ENCODE results near the gene DZIP1L. TPM values are rescaled to one million over a fixed set of nuclear protein-coding genes. Genes with fewer than 3 reads are reported as not detected.

DZIP1L gene
- total and polyA plus RNA-seq, 2 donors (not counting 3 experiments of a cell fraction or from before 2014, with no cell fraction given) = 3.0 to 17.9 TPM

GRCh38 chr3:138023754-138024153, 91.7 kb downstream of the DZIP1L start:
- no TSS peak for BruUV-seq (replicated peaks)
- DNase-seq (ENCODE audit: low read depth, low spot score) = no peak
- Histone ChIP-seq H3K79me2 (ENCODE audit: control insufficient read depth, insufficient read depth, low read length) (no peaks in the 10 kb centered on the region), H3K4me1 (ENCODE audit: control insufficient read depth, extremely low read depth, insufficient read depth, low read length) (no peaks in the 10 kb centered on the region), H2AFZ (ENCODE audit: low read depth, low read length) (no peak overlapping the region), H3K27me3 (ENCODE audit: control insufficient read depth in 2 of 2, insufficient read depth in 2 of 2, low read length in 2 of 2) (no peaks in the 10 kb centered on the region), H3K9me3 (replicated peaks; ENCODE audit: control insufficient read depth, insufficient read depth, low read length) (no peaks in the 10 kb centered on the region), H3K36me3 (ENCODE audit: control insufficient read depth in 2 of 2, extremely low read depth in 1 of 2, insufficient read depth in 2 of 2, low read length in 2 of 2) (no peaks in the 10 kb centered on the region), H3K4me3 (replicated peaks in 1 of 3; ENCODE audit: insufficient read depth in 1 of 3, low read depth in 1 of 3, low read length in 3 of 3) (no peak overlapping the region), H3K9me1 (replicated peaks; ENCODE audit: control insufficient read depth, extremely low read depth, insufficient read depth, low read length) (no peaks in the 10 kb centered on the region), H3K4me2 (ENCODE audit: insufficient read depth, low read length) (no peak overlapping the region), H3K9ac (replicated peaks; ENCODE audit: extremely low read depth, insufficient read depth, low read length) (no peak overlapping the region), H4K20me1 (replicated peaks; ENCODE audit: control insufficient read depth, extremely low read depth, insufficient read depth, low read length) (no peaks in the 10 kb centered on the region), H3K27ac (ENCODE audit: insufficient read depth, low read depth, low read length) (no peak overlapping the region)
- intact Hi-C loops (cut with micrococcal nuclease) = no loop called here
- POLR2A ChIA-PET = no interaction called here
- dilution Hi-C loops (cut with MboI; ENCODE audit: extremely low pct_ligation_motif_present, low sequenced_read_pairs) = no loop called here
- TF ChIP-seq POLR2A (IDR thresholded peaks at IDR 0.05; ENCODE audit: low read depth, low read length) (no peak), POLR2AphosphoS5 (IDR thresholded peaks at IDR 0.05; ENCODE audit: insufficient read depth, low read depth, low read length) (no peak), FOS (IDR thresholded peaks at IDR 0.05; ENCODE audit: borderline replicate concordance, insufficient read depth, low read length) (no peak), CTCF (IDR thresholded peaks at IDR 0.05; ENCODE audit: extremely low read depth in 1 of 2, insufficient read depth in 1 of 2, low read depth in 1 of 2, low read length in 2 of 2) (no peak), GATA2 (IDR thresholded peaks at IDR 0.05; ENCODE audit: insufficient read depth, insufficient read length, low read depth, low read length) (no peak), EZH2 (IDR thresholded peaks at IDR 0.05; ENCODE audit: borderline replicate concordance, low read depth, low read length, severe bottlenecking) (no peak), JUN (IDR thresholded peaks at IDR 0.05; ENCODE audit: borderline replicate concordance, insufficient read depth, insufficient read length, low read depth) (no peak), MYC (IDR thresholded peaks at IDR 0.05; ENCODE audit: low read depth, low read length) (no peak), MAX (IDR thresholded peaks at IDR 0.05; ENCODE audit: insufficient read depth, insufficient read length) (no peak)
- CTCF ChIA-PET = no interaction called here
- no peak for FAIRE-seq

All from endothelial cell of umbilical vein (primary cell).